PFSK-1 (cell line): ENCODE measurements around the gene FOXO4.

ENCODE experiments used
- FOXP2 ChIP-seq: optimal IDR thresholded peaks from 2 replicates; pipeline ENCODE3; 2011; ENCODE audit warnings: borderline replicate concordance, control low read depth, inconsistent platforms; ENCODE audit not compliant: insufficient read depth; ENCODE audit errors: extremely low read length, extremely low read depth
- POLR2AphosphoS5 ChIP-seq: IDR thresholded peaks from 2 replicates; pipeline ENCODE4 v1.6.1; 2012; ENCODE audit warnings: low read depth, mild to moderate bottlenecking, control low read depth, low read length, moderate library complexity
- SIN3A ChIP-seq: IDR thresholded peaks from 2 replicates; pipeline ENCODE4 v1.6.1; 2012; ENCODE audit warnings: mild to moderate bottlenecking, low read length, moderate library complexity, borderline replicate concordance; ENCODE audit not compliant: insufficient read depth
- TAF1 ChIP-seq: IDR thresholded peaks from 2 replicates; pipeline ENCODE4 v1.6.1; 2012; ENCODE audit warnings: low read length, control low read depth, borderline replicate concordance; ENCODE audit not compliant: insufficient read depth
- TF ChIP-seq, protein P1 (sequence below), 2 experiments: IDR thresholded peaks; 2 replicates each; pipeline versions ENCODE4 v1.6.1 to v1.8.0; 2011 to 2012; ENCODE audit warnings: low read depth in 2 of 2, low read length in 2 of 2, control low read depth in 1 of 2, inconsistent platforms in 1 of 2, mild to moderate bottlenecking in 1 of 2, moderate library complexity in 1 of 2; ENCODE audit not compliant: insufficient read depth in 1 of 2

Gene FOXO4

DNA sequence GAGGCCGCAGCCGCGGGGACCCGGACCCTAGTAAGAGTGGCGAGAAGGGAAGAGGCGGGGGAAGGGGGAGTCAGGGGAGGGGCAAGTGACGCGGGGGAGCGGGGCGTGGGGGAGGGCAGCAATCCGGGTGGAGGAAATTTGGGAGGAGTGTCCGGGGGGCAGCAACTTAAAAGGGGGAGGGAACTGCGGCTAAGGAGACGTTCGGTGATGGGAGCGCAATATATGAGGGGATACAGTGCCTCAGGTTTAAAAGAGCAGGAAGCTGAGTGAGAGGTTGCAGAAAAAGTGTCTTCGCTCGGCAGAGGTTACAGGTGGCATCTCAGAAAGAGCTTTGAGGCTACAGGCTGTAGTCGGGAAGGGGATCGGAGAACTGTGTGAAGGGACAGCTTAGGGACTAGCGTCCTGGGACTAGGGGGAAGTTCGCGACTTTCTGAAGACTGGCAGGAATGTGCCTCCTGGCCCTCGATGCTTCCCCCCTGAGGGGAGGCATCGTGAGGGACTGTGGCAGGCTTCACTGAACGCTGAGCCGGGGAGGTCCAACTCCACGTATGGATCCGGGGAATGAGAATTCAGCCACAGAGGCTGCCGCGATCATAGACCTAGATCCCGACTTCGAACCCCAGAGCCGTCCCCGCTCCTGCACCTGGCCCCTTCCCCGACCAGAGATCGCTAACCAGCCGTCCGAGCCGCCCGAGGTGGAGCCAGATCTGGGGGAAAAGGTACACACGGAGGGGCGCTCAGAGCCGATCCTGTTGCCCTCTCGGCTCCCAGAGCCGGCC, 519 bp downstream of the FOXO4 start:
- no peak for TF ChIP-seq SIN3A
- no peak for TF ChIP-seq TAF1
- TF ChIP-seq, protein P1, sequence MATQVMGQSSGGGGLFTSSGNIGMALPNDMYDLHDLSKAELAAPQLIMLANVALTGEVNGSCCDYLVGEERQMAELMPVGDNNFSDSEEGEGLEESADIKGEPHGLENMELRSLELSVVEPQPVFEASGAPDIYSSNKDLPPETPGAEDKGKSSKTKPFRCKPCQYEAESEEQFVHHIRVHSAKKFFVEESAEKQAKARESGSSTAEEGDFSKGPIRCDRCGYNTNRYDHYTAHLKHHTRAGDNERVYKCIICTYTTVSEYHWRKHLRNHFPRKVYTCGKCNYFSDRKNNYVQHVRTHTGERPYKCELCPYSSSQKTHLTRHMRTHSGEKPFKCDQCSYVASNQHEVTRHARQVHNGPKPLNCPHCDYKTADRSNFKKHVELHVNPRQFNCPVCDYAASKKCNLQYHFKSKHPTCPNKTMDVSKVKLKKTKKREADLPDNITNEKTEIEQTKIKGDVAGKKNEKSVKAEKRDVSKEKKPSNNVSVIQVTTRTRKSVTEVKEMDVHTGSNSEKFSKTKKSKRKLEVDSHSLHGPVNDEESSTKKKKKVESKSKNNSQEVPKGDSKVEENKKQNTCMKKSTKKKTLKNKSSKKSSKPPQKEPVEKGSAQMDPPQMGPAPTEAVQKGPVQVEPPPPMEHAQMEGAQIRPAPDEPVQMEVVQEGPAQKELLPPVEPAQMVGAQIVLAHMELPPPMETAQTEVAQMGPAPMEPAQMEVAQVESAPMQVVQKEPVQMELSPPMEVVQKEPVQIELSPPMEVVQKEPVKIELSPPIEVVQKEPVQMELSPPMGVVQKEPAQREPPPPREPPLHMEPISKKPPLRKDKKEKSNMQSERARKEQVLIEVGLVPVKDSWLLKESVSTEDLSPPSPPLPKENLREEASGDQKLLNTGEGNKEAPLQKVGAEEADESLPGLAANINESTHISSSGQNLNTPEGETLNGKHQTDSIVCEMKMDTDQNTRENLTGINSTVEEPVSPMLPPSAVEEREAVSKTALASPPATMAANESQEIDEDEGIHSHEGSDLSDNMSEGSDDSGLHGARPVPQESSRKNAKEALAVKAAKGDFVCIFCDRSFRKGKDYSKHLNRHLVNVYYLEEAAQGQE (IDR thresholded peaks at IDR 0.05; ENCODE audit: insufficient read depth in 1 of 2, low read depth in 2 of 2, low read length in 2 of 2) = no peak
- no peak for TF ChIP-seq FOXP2
- no peak for TF ChIP-seq POLR2AphosphoS5

DNA sequence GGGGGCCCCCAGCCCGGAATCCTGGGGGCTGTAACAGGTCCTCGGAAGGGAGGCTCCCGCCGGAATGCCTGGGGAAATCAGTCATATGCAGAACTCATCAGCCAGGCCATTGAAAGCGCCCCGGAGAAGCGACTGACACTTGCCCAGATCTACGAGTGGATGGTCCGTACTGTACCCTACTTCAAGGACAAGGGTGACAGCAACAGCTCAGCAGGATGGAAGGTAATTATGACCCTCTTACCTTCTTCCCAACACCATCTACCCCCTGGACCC, 1.0 kb downstream of the FOXO4 start:
- TF ChIP-seq TAF1 (no peak), FOXP2 (no peak), POLR2AphosphoS5 (no peak), SIN3A (no peak)
- TF ChIP-seq, protein P1 (IDR thresholded peaks at IDR 0.05; ENCODE audit: insufficient read depth in 1 of 2, low read depth in 2 of 2, low read length in 2 of 2) = no peak

DNA sequence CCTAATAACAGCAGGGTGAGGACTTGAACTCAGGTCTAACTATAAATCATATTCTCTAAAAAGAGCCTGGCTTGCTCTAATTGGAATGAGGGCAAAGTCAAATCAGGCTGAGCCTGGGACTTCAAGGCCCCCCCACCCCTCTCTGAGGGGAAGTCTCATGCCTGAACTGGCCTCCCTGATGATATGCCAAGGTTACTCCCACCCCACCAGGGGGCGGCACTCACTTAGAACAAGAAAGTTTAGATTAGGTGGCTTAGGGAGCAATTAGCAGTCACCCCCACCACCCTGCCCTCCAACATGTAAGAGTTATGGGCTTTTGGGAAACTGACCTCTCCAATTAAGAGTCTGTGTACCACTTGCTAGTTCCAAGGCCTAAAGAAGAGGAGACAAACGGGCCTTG, 2.7 kb downstream of the FOXO4 start:
- TF ChIP-seq TAF1 (no peak), POLR2AphosphoS5 (no peak), FOXP2 (no peak), SIN3A (no peak)
- TF ChIP-seq, protein P1 (IDR thresholded peaks at IDR 0.05; ENCODE audit: insufficient read depth in 1 of 2, low read depth in 2 of 2, low read length in 2 of 2) = no peak

DNA sequence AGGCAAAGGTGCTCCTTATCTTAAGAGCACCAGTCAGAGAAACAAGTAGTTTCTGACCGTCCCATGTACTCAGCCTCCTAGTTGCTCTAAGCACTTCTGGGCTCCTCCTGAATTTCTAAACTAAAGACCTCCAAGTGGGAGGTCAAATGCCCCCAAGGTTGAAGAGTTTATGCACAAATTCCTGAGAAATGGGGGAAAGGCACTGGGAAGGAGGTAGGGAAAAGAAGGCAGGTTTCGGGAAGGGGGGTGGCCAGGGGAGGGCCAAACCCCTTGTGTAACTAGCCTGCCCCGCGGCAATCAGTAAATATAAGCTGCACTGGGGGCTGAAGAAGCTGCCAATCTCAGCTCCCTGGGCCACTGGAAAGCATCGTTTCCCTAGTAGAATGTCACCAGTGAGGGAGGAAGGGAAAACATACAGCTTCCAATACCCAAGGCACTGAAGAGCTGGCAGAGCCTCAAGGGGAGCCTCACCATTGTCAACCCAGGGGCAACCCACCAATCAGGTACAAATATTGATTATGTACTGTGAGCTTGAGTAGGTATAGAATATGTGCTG, 3.4 kb downstream of the FOXO4 start:
- no peak for TF ChIP-seq POLR2AphosphoS5

DNA sequence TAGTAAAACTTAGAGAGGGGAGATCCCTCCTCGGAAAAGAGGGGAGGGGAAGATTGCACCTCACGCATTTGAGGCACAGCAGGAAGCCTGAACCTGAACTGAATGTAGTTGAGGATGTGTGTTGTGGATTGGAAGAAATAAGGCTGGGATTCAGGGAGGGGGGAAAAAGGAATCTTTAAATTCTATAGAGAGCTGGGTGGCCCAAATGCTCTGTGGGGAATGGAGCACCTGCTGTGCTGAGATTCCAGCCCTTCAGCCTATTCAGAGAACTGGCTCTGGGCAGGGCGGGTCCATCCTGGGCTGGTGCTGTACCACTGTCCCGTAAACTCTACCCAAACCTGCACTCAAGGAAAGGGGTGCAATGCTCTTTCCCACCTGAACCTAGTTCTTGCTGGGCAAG, 4.1 kb downstream of the FOXO4 start:
- TF ChIP-seq, protein P1 (IDR thresholded peaks at IDR 0.05; ENCODE audit: insufficient read depth in 1 of 2, low read depth in 2 of 2, low read length in 2 of 2) = no peak
- no peak for TF ChIP-seq POLR2AphosphoS5
- no peak for TF ChIP-seq SIN3A
- TF ChIP-seq FOXP2 = no peak
- TF ChIP-seq TAF1 = no peak
